Measurements from ENCODE around the gene NR3C2. TPM values are rescaled to one million over a fixed set of nuclear protein-coding genes. Genes with fewer than 3 reads are reported as not detected.

Gene NR3C2
- polyA plus RNA-seq, 1 of the 3 experiments (the other 2 are of a cell fraction), result 0.02 TPM

DNA sequence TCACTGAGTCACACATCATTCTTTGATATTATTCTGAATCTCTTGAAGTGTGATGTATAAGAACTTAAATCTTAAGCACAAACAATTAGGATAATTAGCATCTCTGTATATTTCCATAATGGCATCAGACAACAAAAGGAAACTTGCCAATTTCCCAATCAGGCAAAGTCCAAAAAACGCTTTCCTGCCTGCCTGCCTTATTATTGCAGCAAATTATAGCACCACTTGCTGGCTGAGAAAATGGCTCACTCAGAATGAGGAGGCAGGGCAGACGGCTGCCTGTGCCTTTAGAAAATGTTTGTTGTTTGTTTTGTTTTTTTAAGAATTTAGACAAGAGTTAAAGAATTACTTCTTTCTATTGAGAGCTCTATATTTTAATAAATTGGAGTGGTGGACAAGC lies 27.7 kb upstream of the NR3C2 start:
- no peak for TF ChIP-seq RXRA (IDR thresholded peaks at IDR 0.05; ENCODE audit: borderline replicate concordance, low read depth)
- no peak for TF ChIP-seq TCF12 (IDR thresholded peaks at IDR 0.05)
- no peak for TF ChIP-seq JUND (IDR thresholded peaks at IDR 0.05)
- WGBS (ENCODE audit: low lambda C conversion rate), result 4% methylated on average over 2 of the region's 2 CpGs
- no peak overlapping the region for H3K27ac ChIP-seq (ENCODE audit: low read depth in 2 of 2, low read length in 1 of 2)
- no peaks in the 10 kb centered on the region for H3K79me2 ChIP-seq (ENCODE audit: insufficient read depth)
- CTCF ChIA-PET, result no interaction called here
- no peaks in the 10 kb centered on the region; the same call in 1 of the 2 replicates for H3K27me3 ChIP-seq (ENCODE audit: insufficient read depth)
- no peak overlapping the region for H2AFZ ChIP-seq (ENCODE audit: low read depth)
- H3K9me3 ChIP-seq, result no peaks in the 10 kb centered on the region
- H3F3A ChIP-seq (replicated peaks; ENCODE audit: insufficient read depth), result no peaks in the 10 kb centered on the region
- POLR2A ChIA-PET, result no interaction called here
- H3K36me3 ChIP-seq (replicated peaks in 1 of 2; ENCODE audit: control insufficient read depth in 1 of 2, insufficient read depth in 2 of 2, low read length in 1 of 2), result no peaks in the 10 kb centered on the region
- H3K4me2 ChIP-seq, result no peak overlapping the region
- H4K20me1 ChIP-seq (ENCODE audit: insufficient read depth), result no peaks in the 10 kb centered on the region
- no peak overlapping the region for H3K9ac ChIP-seq
- H3K4me1 ChIP-seq (ENCODE audit: control insufficient read depth in 1 of 2, insufficient read depth in 2 of 2, low read depth in 1 of 2, low read length in 1 of 2), result no peaks in the 10 kb centered on the region
- no peak overlapping the region for H3K4me3 ChIP-seq (ENCODE audit: low read depth in 2 of 2, low read length in 1 of 2)
- H3K9me2 ChIP-seq, result no peaks in the 10 kb centered on the region
- DNase-seq, result no peak

DNA sequence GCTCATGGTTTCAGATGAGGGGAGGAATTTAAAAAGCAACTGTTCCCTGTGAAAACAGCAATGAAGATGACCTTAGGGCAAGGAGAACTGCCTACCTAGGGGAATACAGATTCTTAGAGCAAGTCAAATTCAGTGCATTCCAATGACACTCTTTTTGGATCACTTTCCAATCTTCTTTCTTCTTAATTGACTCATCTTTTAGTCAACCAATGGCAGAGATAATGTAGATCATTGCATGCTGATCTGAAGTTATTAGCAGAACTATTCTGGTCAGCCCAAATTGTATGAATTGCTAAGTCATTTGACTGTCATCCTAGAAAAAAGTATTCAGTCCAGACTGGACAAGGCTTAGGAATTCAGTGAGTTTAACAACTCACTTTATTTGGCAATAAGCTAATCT lies 12.6 kb upstream of the NR3C2 start:
- Histone ChIP-seq H3K79me2 (ENCODE audit: insufficient read depth) (no peaks in the 10 kb centered on the region), H2AFZ (ENCODE audit: low read depth) (no peak overlapping the region), H3K9me2 (no peaks in the 10 kb centered on the region), H3K4me3 (ENCODE audit: low read depth in 2 of 2, low read length in 1 of 2) (no peak overlapping the region), H4K20me1 (ENCODE audit: insufficient read depth) (no peaks in the 10 kb centered on the region), H3K4me1 (ENCODE audit: control insufficient read depth in 1 of 2, insufficient read depth in 2 of 2, low read depth in 1 of 2, low read length in 1 of 2) (no peaks in the 10 kb centered on the region), H3K27ac (ENCODE audit: low read depth in 2 of 2, low read length in 1 of 2) (no peak overlapping the region), H3K27me3 (ENCODE audit: insufficient read depth) (peaks cover 24% of the 10 kb centered on the region), H3K4me2 (no peak overlapping the region), H3K9ac (no peak overlapping the region), H3K36me3 (replicated peaks in 1 of 2; ENCODE audit: control insufficient read depth in 1 of 2, insufficient read depth in 2 of 2, low read length in 1 of 2) (no peaks in the 10 kb centered on the region), H3F3A (replicated peaks; ENCODE audit: insufficient read depth) (no peaks in the 10 kb centered on the region), H3K9me3 (no peaks in the 10 kb centered on the region)
- DNase-seq, result no peak
- ChIA-PET CTCF (no interaction called here), POLR2A (no interaction called here)
- no peak for TF ChIP-seq NRF1 (IDR thresholded peaks at IDR 0.05; ENCODE audit: low read depth, low read length)
- no peak for TF ChIP-seq TAF1 (IDR thresholded peaks at IDR 0.05; ENCODE audit: borderline replicate concordance, low read depth, low read length)
- no peak for TF ChIP-seq USF1 (IDR thresholded peaks at IDR 0.05; ENCODE audit: borderline replicate concordance, low read depth)
- TF ChIP-seq, protein P1, sequence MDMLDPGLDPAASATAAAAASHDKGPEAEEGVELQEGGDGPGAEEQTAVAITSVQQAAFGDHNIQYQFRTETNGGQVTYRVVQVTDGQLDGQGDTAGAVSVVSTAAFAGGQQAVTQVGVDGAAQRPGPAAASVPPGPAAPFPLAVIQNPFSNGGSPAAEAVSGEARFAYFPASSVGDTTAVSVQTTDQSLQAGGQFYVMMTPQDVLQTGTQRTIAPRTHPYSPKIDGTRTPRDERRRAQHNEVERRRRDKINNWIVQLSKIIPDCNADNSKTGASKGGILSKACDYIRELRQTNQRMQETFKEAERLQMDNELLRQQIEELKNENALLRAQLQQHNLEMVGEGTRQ (IDR thresholded peaks at IDR 0.05; ENCODE audit: borderline replicate concordance, low read depth, low read length), result no peak
- no peak for TF ChIP-seq EP300 (IDR thresholded peaks at IDR 0.05; ENCODE audit: borderline replicate concordance in 1 of 2, low read depth in 1 of 2, low read length in 1 of 2)
- no peak for TF ChIP-seq YY1 (IDR thresholded peaks at IDR 0.05; ENCODE audit: low read depth)

- 35% methylated on average over 4 of the region's 4 CpGs for WGBS (ENCODE audit: low lambda C conversion rate)
- CTCF ChIA-PET, result no interaction called here
- DNase-seq, result no peak
- H3K4me3 ChIP-seq (ENCODE audit: low read depth in 2 of 2, low read length in 1 of 2), result no peak overlapping the region
- no peaks in the 10 kb centered on the region for H3K79me2 ChIP-seq (ENCODE audit: insufficient read depth)
- no peaks in the 10 kb centered on the region for H4K20me1 ChIP-seq (ENCODE audit: insufficient read depth)
- H3K27me3 ChIP-seq (ENCODE audit: insufficient read depth), result peaks cover 30% of the 10 kb centered on the region
- H3K4me2 ChIP-seq, result no peak overlapping the region
- H3K9me3 ChIP-seq, result no peaks in the 10 kb centered on the region
- POLR2A ChIA-PET, result no interaction called here
- H3F3A ChIP-seq (replicated peaks; ENCODE audit: insufficient read depth), result no peaks in the 10 kb centered on the region
- TF ChIP-seq GATA2 (CRISPR knock-in tag; IDR thresholded peaks at IDR 0.05) (no peak), RXRA (IDR thresholded peaks at IDR 0.05; ENCODE audit: borderline replicate concordance, low read depth) (no peak), RCOR1 (IDR thresholded peaks at IDR 0.05; ENCODE audit: low read length) (no peak), SIN3A (IDR thresholded peaks at IDR 0.05; ENCODE audit: borderline replicate concordance, low read depth, low read length) (no peak), FOXM1 (IDR thresholded peaks at IDR 0.05; ENCODE audit: low read depth) (no peak), EZH2phosphoT487 (IDR thresholded peaks at IDR 0.05; ENCODE audit: borderline replicate concordance, low read depth) (no peak), POLR2AphosphoS5 (IDR thresholded peaks at IDR 0.05; ENCODE audit: low read depth, low read length) (no peak), TAF1 (IDR thresholded peaks at IDR 0.05; ENCODE audit: borderline replicate concordance, low read depth, low read length) (no peak), MXI1 (IDR thresholded peaks at IDR 0.05; ENCODE audit: low read depth, low read length) (no peak), RAD21 (IDR thresholded peaks at IDR 0.05; ENCODE audit: low read length) (no peak), CHD2 (IDR thresholded peaks at IDR 0.05; ENCODE audit: low read length, partially characterized antibody) (no peak), ELF1 (IDR thresholded peaks at IDR 0.05) (no peak)
- no peak overlapping the region for H3K27ac ChIP-seq (ENCODE audit: low read depth in 2 of 2, low read length in 1 of 2)
- H3K36me3 ChIP-seq (replicated peaks in 1 of 2; ENCODE audit: control insufficient read depth in 1 of 2, insufficient read depth in 2 of 2, low read length in 1 of 2), result no peaks in the 10 kb centered on the region
- no peaks in the 10 kb centered on the region for H3K4me1 ChIP-seq (ENCODE audit: control insufficient read depth in 1 of 2, insufficient read depth in 2 of 2, low read depth in 1 of 2, low read length in 1 of 2)
- no peak overlapping the region for H3K9ac ChIP-seq
- no peaks in the 10 kb centered on the region for H3K9me2 ChIP-seq
- H2AFZ ChIP-seq (ENCODE audit: low read depth), result no peak overlapping the region
Measured at GRCh38 chr4:148453833-148454232, 11.6 kb upstream of the NR3C2 start.

Measured in SK-N-SH (cell line).